HG03097 (cell line): Measurements from ENCODE around the gene ATXN1.

ENCODE experiments used
- ATAC-seq: cut with Tn5 transposase; IDR thresholded peaks from one replicate; pipeline ENCODE4 v1.9.1; 2021; ENCODE audit not compliant: unreplicated experiment, low FRiP score

Gene ATXN1

GRCh38 chr6:16332175-16332542 lies 429.1 kb downstream of the ATXN1 start:
- peak; percentile 67 for ATAC-seq

GRCh38 chr6:16331384-16332174 lies 429.7 kb downstream of the ATXN1 start:
- no peak for ATAC-seq

- no peak for ATAC-seq
These were observed 432.0 kb downstream of the ATXN1 start for GRCh38 chr6:16329233-16329632.

- no peak for ATAC-seq
These were observed 433.4 kb downstream of the ATXN1 start for GRCh38 chr6:16327777-16328325.

- ATAC-seq: no peak
These were observed 434.1 kb downstream of the ATXN1 start for GRCh38 chr6:16326971-16327776.

GRCh38 chr6:16326531-16326930 lies 434.7 kb downstream of the ATXN1 start:
- no peak for ATAC-seq

- ATAC-seq: no peak
These were observed 436.5 kb downstream of the ATXN1 start for GRCh38 chr6:16324606-16325225.

GRCh38 chr6:16324184-16324583 lies 437.1 kb downstream of the ATXN1 start:
- no peak for ATAC-seq

- peak; percentile 68 for ATAC-seq
These were observed 438.5 kb downstream of the ATXN1 start for GRCh38 chr6:16322666-16323312.

DNA sequence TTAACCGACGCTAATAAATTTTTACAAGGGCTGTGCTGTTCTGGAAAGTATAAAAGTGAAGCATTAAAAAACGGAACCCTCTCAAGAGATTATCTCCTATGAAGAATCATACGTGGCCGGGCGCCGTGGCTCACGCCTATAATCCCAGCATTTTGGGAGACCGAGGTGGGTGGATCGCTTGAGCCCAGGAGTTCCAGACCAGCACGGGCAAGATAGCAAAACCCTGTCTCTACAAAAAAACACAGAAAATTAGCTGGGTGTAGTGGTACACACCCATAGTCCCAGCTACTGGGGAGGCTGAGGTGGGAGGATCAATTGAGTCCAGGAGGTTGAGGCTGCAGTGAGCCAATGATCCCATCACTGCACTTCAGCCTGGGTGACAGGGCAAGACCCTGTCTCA lies 439.4 kb downstream of the ATXN1 start:
- ATAC-seq: no peak

- ATAC-seq: no peak
These were observed 439.9 kb downstream of the ATXN1 start for GRCh38 chr6:16321341-16321710.

DNA sequence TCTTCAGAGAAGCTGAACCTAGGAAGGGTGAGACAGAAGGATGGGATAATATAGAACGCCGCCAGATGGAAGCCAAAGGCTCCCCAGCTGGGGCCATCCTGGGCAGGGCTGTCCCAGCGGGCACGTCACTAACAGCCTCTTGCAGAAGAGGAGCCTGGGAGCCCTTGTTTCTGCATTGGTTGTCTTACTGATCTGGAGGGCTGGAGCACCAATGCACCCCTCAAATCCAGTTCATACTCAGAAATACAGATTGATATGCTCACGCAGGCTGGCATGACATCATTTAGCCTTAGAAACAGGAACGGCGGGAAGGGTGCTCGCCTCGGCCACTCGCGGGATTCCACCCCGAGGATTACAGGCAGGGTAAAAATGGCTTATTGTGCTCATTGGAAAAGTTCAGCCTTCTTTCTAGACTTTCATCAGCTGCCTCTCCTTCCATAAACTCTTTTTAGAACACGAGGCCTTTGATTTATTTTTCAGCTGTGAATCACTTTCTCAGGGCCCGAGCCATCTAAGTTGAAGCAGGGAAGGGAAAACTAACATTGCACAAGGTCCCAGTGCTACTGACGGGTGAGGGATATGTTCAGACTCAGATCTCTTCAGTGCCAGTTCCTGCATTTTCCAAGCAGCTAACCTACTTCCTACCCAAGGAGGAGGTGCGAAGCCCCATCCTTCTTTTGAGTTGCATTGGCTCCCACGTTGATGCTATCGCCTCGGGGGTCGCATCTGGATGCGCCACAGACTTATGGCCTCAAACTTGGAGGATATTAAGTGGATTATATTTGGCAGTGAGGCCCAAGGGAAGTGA lies 440.5 kb downstream of the ATXN1 start:
- ATAC-seq: no peak

- peak; percentile 55 for ATAC-seq
These were observed 441.3 kb downstream of the ATXN1 start for GRCh38 chr6:16319813-16320532.

- ATAC-seq: no peak
These were observed 442.1 kb downstream of the ATXN1 start for GRCh38 chr6:16318953-16319720.

DNA sequence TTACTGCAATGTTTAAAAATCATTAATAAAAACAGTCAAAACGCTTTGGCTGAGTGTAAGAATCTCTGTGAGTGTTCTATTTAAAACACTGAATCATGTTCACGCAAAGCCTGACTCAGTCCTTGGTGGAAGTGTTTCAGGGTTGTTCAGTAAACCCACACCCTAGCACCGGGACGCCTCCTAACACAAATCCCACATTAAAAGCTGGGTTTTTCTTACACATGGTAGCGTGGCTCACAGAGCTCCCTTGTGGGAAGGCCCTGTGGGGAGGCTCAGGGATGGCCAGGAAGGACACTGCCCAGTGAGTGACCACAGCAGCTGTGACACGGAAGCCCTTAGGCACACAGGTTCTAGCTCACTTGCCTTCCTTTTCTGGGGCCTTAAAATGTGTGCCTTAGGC lies 442.7 kb downstream of the ATXN1 start:
- ATAC-seq: no peak

DNA sequence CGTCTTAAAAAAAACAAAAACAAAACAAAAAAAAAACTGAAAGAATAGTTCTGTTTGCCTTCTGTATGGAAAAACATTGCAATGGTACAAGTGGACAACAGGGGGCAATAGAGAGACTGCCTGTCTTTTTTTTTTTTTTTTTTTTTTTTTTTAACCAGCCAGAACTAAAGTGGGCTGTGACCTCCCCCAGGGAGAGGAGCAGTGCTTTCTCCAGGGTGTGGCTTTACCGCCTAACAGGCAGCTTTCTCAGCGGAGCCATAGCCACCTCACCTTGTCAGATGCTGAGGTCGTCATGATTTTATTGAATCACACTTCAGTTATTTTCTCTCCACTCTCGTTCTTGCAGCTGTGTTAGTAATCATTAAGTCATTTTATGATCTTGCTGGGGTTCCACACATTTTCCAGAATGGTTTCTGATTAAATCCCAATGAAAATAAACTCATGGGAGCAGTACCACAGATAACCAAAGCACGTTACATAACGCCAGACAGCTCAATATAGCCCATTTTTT lies 444.5 kb downstream of the ATXN1 start:
- no peak for ATAC-seq

DNA sequence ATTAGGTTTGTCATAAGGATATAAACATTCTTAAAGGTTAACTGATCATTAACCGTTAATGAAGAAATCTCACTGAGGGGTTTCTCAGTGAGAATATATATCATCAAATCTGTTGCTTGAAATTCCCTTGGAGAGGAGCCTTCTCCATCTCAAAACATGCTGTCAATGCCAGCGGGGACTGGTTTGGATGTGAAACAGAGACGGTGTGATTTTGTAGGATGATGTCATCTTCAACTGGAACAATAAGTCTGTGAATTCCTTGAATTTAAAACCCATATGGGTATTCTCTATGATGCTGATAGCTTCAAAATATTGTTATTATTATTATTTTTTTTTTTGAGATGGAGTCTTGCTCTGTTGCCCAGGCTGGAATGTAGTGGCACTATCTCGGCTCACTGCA lies 447.0 kb downstream of the ATXN1 start:
- no peak for ATAC-seq

DNA sequence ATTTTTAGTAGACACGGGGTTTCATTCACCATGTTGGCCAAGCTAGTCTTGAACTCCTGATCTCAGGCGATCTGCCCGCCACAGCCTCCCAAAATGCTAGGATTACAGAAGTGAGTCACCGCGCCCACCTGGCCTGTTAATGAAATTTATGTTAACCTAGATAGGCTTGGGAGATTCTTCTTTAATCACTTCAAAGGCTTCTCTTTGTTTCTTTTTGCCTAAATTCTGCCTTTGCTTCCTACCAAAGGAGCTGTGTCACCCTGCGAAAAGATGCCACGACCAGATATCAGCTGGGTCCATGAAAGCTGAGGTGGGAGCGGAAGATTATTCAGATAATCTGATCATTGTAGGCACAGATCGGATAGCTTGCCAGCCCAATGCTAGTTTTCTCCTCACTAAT lies 447.5 kb downstream of the ATXN1 start:
- ATAC-seq: no peak
